ENCODE measurements around the gene IMPG1. TPM values are rescaled to one million over a fixed set of nuclear protein-coding genes. Genes with fewer than 3 reads are reported as not detected.
"Not testable (repeated sequence)": the region's sequence is repeated elsewhere in the genome, so short reads cannot be mapped to it uniquely, and the experiment has no call there.

The IMPG1 gene
- polyA plus RNA-seq, 1 experiment, result not detected

GRCh38 chr6:75906871-75907270 lies 165.6 kb downstream of the IMPG1 start:
- POLR2A ChIA-PET, result no interaction called here
- no peak for TF ChIP-seq CTCF (IDR thresholded peaks at IDR 0.05; ENCODE audit: low read depth, low read length)
- no peak for DNase-seq (ENCODE audit: low read depth, low spot score)
- Histone ChIP-seq H3K27me3 (ENCODE audit: control insufficient read depth, insufficient read depth, low read length) (no peaks in the 10 kb centered on the region), H3K9me3 (ENCODE audit: control insufficient read depth, insufficient read depth, low read length) (no peaks in the 10 kb centered on the region), H3K27ac (ENCODE audit: low read depth, low read length) (no peak overlapping the region), H3K4me3 (ENCODE audit: low read depth, low read length) (no peak overlapping the region)
- CTCF ChIA-PET, result interaction anchor here (1.8 kb wide), 1 partner anchor 13 kb away, joined by 11 read pairs; no protein-coding TSS in a partner anchor

GRCh38 chr6:75905129-75905528 lies 167.3 kb downstream of the IMPG1 start:
- DNase-seq (ENCODE audit: low read depth, low spot score); H3K27ac ChIP-seq (ENCODE audit: low read depth, low read length); H3K4me3 ChIP-seq (ENCODE audit: low read depth, low read length); H3K9me3 ChIP-seq (ENCODE audit: control insufficient read depth, insufficient read depth, low read length); POLR2A ChIA-PET; H3K27me3 ChIP-seq (ENCODE audit: control insufficient read depth, insufficient read depth, low read length): not testable (repeated sequence)
- CTCF ChIA-PET, result interaction anchor here (0.6 to 1.8 kb wide), 2 partner anchors 10 to 11 kb away, joined by 3 to 11 read pairs; no protein-coding TSS in a partner anchor

- DNase-seq (ENCODE audit: low read depth, low spot score); H3K4me3 ChIP-seq (ENCODE audit: low read depth, low read length); H3K9me3 ChIP-seq (ENCODE audit: control insufficient read depth, insufficient read depth, low read length); H3K27ac ChIP-seq (ENCODE audit: low read depth, low read length); POLR2A ChIA-PET; H3K27me3 ChIP-seq (ENCODE audit: control insufficient read depth, insufficient read depth, low read length); CTCF ChIA-PET: not testable (repeated sequence)
Observed at GRCh38 chr6:75900216-75900615, 172.2 kb downstream of the IMPG1 start.

GRCh38 chr6:75896526-75896925 lies 175.9 kb downstream of the IMPG1 start:
- CTCF ChIA-PET, result interaction anchor here (0.6 to 4.4 kb wide), 2 partner anchors 41 to 67 kb away, joined by 3 to 31 read pairs; no protein-coding TSS in a partner anchor
- no peak for TF ChIP-seq CTCF (IDR thresholded peaks at IDR 0.05; ENCODE audit: low read depth, low read length)
- no peaks in the 10 kb centered on the region for H3K27me3 ChIP-seq (ENCODE audit: control insufficient read depth, insufficient read depth, low read length)

GRCh38 chr6:75893776-75894152 lies 178.7 kb downstream of the IMPG1 start:
- CTCF ChIA-PET, result interaction anchor here (0.8 to 4.4 kb wide), 32 partner anchors 10 to 1663 kb away, joined by 3 to 87 read pairs (median 8); partner anchors contain the start of gene HTR1B
- no peak for TF ChIP-seq CTCF (IDR thresholded peaks at IDR 0.05; ENCODE audit: low read depth, low read length)
- POLR2A ChIA-PET, result no interaction called here
- no peaks in the 10 kb centered on the region for H3K27me3 ChIP-seq (ENCODE audit: control insufficient read depth, insufficient read depth, low read length)
- no peak overlapping the region for H3K27ac ChIP-seq (ENCODE audit: low read depth, low read length)
- DNase-seq (ENCODE audit: low read depth, low spot score), result no peak
- H3K4me3 ChIP-seq (ENCODE audit: low read depth, low read length), result no peak overlapping the region
- no peaks in the 10 kb centered on the region; the same call in 1 of the 2 replicates for H3K9me3 ChIP-seq (ENCODE audit: control insufficient read depth, insufficient read depth, low read length)

More at GRCh38 chr6:75896526-75896925, 175.9 kb downstream of the IMPG1 start:
- Histone ChIP-seq H3K27ac (ENCODE audit: low read depth, low read length) (no peak overlapping the region), H3K4me3 (ENCODE audit: low read depth, low read length) (no peak overlapping the region), H3K9me3 (ENCODE audit: control insufficient read depth, insufficient read depth, low read length) (no peaks in the 10 kb centered on the region; the same call in 1 of the 2 replicates)
- POLR2A ChIA-PET, result no interaction called here
- DNase-seq (ENCODE audit: low read depth, low spot score), result no peak

GRCh38 chr6:75893058-75893775 lies 179.2 kb downstream of the IMPG1 start:
- H3K27me3 ChIP-seq (ENCODE audit: control insufficient read depth, insufficient read depth, low read length), result no peaks in the 10 kb centered on the region
- ChIA-PET POLR2A (no interaction called here), CTCF (interaction anchor here (0.6 to 4.4 kb wide), 40 partner anchors 9 to 1663 kb away, joined by 3 to 87 read pairs (median 6); partner anchors contain the start of gene HTR1B)
- peak; percentile 71 for TF ChIP-seq CTCF (IDR thresholded peaks at IDR 0.05; ENCODE audit: low read depth, low read length)
- peak; percentile 60 for DNase-seq (ENCODE audit: low read depth, low spot score)
- no peak overlapping the region for H3K27ac ChIP-seq (ENCODE audit: low read depth, low read length)
- no peak overlapping the region for H3K4me3 ChIP-seq (ENCODE audit: low read depth, low read length)
- no peaks in the 10 kb centered on the region; the same call in 1 of the 2 replicates for H3K9me3 ChIP-seq (ENCODE audit: control insufficient read depth, insufficient read depth, low read length)
